Mesenchymal stem cell (in vitro differentiated cells and primary cell): ENCODE measurements around the gene HOXB7.

Source experiments
- DNase-seq: peaks from one replicate; pipeline ENCODE4 v3.0.0-alpha.2; 2013
- H2AFZ ChIP-seq: one replicate; pipeline ENCODE4 v1.6.1; 2013; ENCODE audit warnings: low read depth, mild to moderate bottlenecking, control low read depth, inconsistent platforms, low read length, moderate library complexity
- H2AK5ac ChIP-seq: 2 replicates; pipeline ENCODE4 v1.6.1; 2013; ENCODE audit warnings: low read length, moderate library complexity, mild to moderate bottlenecking, inconsistent platforms; ENCODE audit not compliant: severe bottlenecking
- H2BK120ac ChIP-seq: one replicate; pipeline ENCODE4 v1.6.1; 2013; ENCODE audit warnings: low read depth, mild to moderate bottlenecking, inconsistent platforms, low read length, moderate library complexity
- H2BK12ac ChIP-seq, 2 experiments: one replicate each; pipeline ENCODE4 v1.6.1; 2013; ENCODE audit warnings: inconsistent platforms in 2 of 2, low read length in 2 of 2, mild to moderate bottlenecking in 2 of 2, moderate library complexity in 2 of 2, control low read depth in 1 of 2
- H2BK15ac ChIP-seq: one replicate; pipeline ENCODE4 v1.6.1; 2013; ENCODE audit warnings: mild to moderate bottlenecking, low read depth, inconsistent platforms; ENCODE audit not compliant: poor library complexity, severe bottlenecking
- H2BK5ac ChIP-seq: 2 replicates; pipeline ENCODE4 v1.6.1; 2013; ENCODE audit warnings: low read depth, mild to moderate bottlenecking, low read length, control low read depth, inconsistent platforms; ENCODE audit not compliant: poor library complexity, severe bottlenecking
- H3K14ac ChIP-seq, 2 experiments: one replicate each; pipeline ENCODE4 v1.6.1; 2013; ENCODE audit warnings: inconsistent platforms in 2 of 2, low read length in 2 of 2, control low read depth in 1 of 2, mild to moderate bottlenecking in 1 of 2, moderate library complexity in 1 of 2
- H3K18ac ChIP-seq, 2 experiments: one replicate each; pipeline ENCODE4 v1.6.1; 2013; ENCODE audit warnings: inconsistent platforms in 2 of 2, low read length in 2 of 2, control low read depth in 1 of 2, low read depth in 1 of 2, mild to moderate bottlenecking in 1 of 2
- H3K23ac ChIP-seq, 2 experiments: one replicate each; pipeline ENCODE4 v1.6.1; 2013; ENCODE audit warnings: inconsistent platforms in 2 of 2, low read length in 2 of 2, mild to moderate bottlenecking in 2 of 2, moderate library complexity in 2 of 2, control low read depth in 1 of 2
- H3K27ac ChIP-seq: 2 replicates; pipeline ENCODE4 v1.5.1; 2013; ENCODE audit warnings: mild to moderate bottlenecking, moderate library complexity, low read length, control low read depth, inconsistent platforms; ENCODE audit not compliant: poor library complexity, severe bottlenecking
- H3K27me3 ChIP-seq, 2 experiments: 2 replicates each; pipeline versions ENCODE4 v1.6.1 to v1.7.0; 2013; ENCODE audit warnings: low read length in 2 of 2, mild to moderate bottlenecking in 2 of 2, moderate library complexity in 2 of 2, control low read depth in 1 of 2, inconsistent platforms in 1 of 2; ENCODE audit not compliant: control insufficient read depth in 1 of 2, insufficient read depth in 1 of 2
- H3K36me3 ChIP-seq, 2 experiments: 2 replicates each; pipeline versions ENCODE4 v1.6.1 to v1.7.0; 2013; ENCODE audit warnings: low read length in 2 of 2, control low read depth in 1 of 2, inconsistent platforms in 1 of 2, low read depth in 1 of 2, mild to moderate bottlenecking in 1 of 2; ENCODE audit not compliant: insufficient read depth in 2 of 2, control insufficient read depth in 1 of 2
- H3K4ac ChIP-seq, 2 experiments: one replicate each; pipeline ENCODE4 v1.6.1; 2013; ENCODE audit warnings: inconsistent platforms in 2 of 2, low read length in 2 of 2, mild to moderate bottlenecking in 2 of 2, moderate library complexity in 2 of 2, control low read depth in 1 of 2, low read depth in 1 of 2
- H3K4me1 ChIP-seq: 2 replicates; pipeline ENCODE4 v1.6.1; 2013; ENCODE audit warnings: low read depth, low read length, control low read depth; ENCODE audit not compliant: control insufficient read depth, insufficient read depth
- H3K4me2 ChIP-seq: 2 replicates; pipeline ENCODE4 v1.6.1; 2013; ENCODE audit warnings: low read length, mild to moderate bottlenecking, inconsistent platforms; ENCODE audit not compliant: poor library complexity, severe bottlenecking
- H3K4me3 ChIP-seq, 2 experiments: 2 replicates each; pipeline versions ENCODE4 v1.5.1 to v1.7.0; 2013; ENCODE audit warnings: low read length in 2 of 2, mild to moderate bottlenecking in 2 of 2, control low read depth in 1 of 2, low read depth in 1 of 2; ENCODE audit not compliant: insufficient read depth in 1 of 2
- H3K79me1 ChIP-seq: replicated peaks from 2 replicates; pipeline ENCODE4 v1.6.1; 2013; ENCODE audit warnings: mild to moderate bottlenecking, control low read depth, low read length, inconsistent platforms; ENCODE audit not compliant: poor library complexity, severe bottlenecking
- H3K9ac ChIP-seq: 2 replicates; pipeline ENCODE4 v1.7.0; 2013; ENCODE audit warnings: mild to moderate bottlenecking, low read length, moderate library complexity
- H3K9me3 ChIP-seq: 2 replicates; pipeline ENCODE4 v1.7.0; 2013; ENCODE audit warnings: mild to moderate bottlenecking, low read length; ENCODE audit not compliant: control insufficient read depth
- H4K8ac ChIP-seq: one replicate; pipeline ENCODE4 v1.6.1; 2013; ENCODE audit warnings: inconsistent platforms, mild to moderate bottlenecking, low read length, moderate library complexity
- H4K91ac ChIP-seq: one replicate; pipeline ENCODE4 v1.6.1; 2013; ENCODE audit warnings: mild to moderate bottlenecking, low read length, inconsistent platforms
- WGBS: methylation state at CpG from one replicate; pipeline ENCODE4 v1.1.7; 2013; ENCODE audit warnings: mixed read lengths; 5-methylcytosine and 5-hydroxymethylcytosine counted together

HOXB7 gene

DNA sequence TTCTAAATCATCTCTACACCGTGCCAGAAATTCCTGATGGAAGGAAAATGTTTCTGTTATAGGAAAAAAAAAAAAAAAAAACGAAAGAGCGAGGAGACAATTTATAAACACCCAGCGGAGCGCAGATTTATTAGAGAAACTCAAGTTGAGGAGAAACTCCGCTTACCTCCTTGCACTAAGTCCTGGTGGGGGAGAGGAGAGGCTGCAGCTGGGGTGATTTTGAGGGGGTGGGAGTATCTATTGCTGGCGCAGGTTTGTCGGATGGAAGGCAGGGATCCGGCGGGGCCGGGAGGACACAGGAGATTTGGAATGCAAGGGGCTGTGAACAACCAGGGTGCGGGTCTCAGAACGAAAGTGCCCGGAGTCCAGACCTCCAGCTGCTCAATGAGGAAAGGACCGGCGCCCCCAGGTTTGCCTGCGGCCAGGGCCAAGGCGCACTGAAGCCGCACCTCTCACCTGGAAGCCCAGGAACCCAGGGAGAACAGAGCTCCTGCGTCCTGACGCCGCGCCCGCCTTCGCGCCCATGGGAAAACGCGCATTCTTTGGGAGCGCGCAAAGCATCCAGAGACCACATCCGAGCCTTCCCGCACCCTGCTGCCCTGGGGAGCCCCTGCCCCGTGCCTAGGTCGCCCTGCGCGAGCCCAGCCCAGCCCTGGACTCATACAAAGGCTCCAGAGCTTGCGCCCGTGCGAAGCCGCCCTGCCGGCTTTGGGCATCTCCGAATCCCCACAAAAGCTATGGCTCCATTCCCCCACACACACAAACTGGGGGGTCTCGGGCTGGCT, 6.8 kb upstream of the HOXB7 start:
- H2BK15ac ChIP-seq: peak overlapping the region; percentile 99
- peak overlapping the region; percentile 46 to 70 for H3K23ac ChIP-seq
- 1% methylated on average over 43 of the region's 43 CpGs for WGBS
- H3K9ac ChIP-seq: peak overlapping the region; percentile 36
- H3K14ac ChIP-seq: peak overlapping the region in 1 of 2 experiments; percentile 98
- H4K91ac ChIP-seq: peak overlapping the region; percentile 95
- no peaks in the 10 kb centered on the region for H3K36me3 ChIP-seq
- H2AFZ ChIP-seq: no peak overlapping the region
- no peak overlapping the region for H2AK5ac ChIP-seq
- H2BK5ac ChIP-seq: no peak overlapping the region
- peaks cover 77 to 78% of the 10 kb centered on the region in 2 experiments for H3K27me3 ChIP-seq
- no peaks in the 10 kb centered on the region for H3K79me1 ChIP-seq
- H3K4me2 ChIP-seq: peak overlapping the region; percentile 19
- H3K4me1 ChIP-seq: peaks cover 19% of the 10 kb centered on the region
- peak overlapping the region; percentile 11 for H2BK120ac ChIP-seq
- H2BK12ac ChIP-seq: peak overlapping the region; percentile 87 to 99
- DNase-seq: peak; percentile 67
- H3K9me3 ChIP-seq: no peaks in the 10 kb centered on the region
- H4K8ac ChIP-seq: peak overlapping the region; percentile 61
- peak overlapping the region; percentile 92 to 97 for H3K4ac ChIP-seq
- H3K4me3 ChIP-seq: peak overlapping the region in 1 of 2 experiments; percentile 67
- no peak overlapping the region for H3K27ac ChIP-seq
- H3K18ac ChIP-seq: peak overlapping the region; percentile 87 to 99

DNA sequence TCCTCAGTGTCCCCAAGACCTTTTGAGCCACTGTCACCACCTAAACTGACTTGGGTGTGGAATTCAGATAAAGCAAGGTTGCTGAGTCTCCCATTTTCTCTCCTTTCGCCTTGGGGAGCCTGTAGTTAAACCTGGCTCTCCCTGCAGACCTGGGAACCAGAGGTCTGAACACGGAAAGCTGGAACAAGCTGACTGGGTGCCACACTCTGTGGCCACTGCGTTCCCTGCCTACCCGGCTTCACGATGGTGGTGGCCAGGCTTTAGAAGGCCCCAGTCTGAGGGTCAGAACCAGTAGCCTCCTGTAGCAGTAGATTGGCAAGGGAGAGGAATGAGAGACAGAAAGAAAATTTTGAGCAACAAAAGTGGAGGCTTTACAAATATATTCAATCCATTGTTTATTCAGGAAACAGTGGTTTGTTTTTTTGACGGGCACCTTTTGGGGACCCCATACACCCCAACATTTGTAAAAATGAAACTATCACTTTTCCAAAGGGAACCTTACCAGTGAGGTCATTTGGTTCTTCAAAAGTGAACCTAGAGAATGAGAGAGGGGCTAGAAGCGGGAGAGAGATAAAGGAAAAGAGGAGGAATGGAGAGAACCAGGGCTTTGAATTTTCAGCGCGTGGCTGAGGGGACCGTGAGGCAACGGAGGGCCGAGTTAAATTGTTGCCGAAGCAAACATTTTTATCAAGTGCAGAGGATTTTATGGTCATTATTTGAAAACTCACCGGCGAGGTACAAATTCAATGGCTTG, 6.1 kb upstream of the HOXB7 start:
- WGBS: 8% methylated on average over 12 of the region's 15 CpGs
- H3K4me3 ChIP-seq: peak overlapping the region in 1 of 2 experiments; percentile 28
- peak overlapping the region; percentile 95 for H4K91ac ChIP-seq
- H3K79me1 ChIP-seq: no peaks in the 10 kb centered on the region
- H3K18ac ChIP-seq: peak overlapping the region; percentile 62 to 98
- no peak overlapping the region for H3K4me2 ChIP-seq
- H4K8ac ChIP-seq: peak overlapping the region; percentile 83
- peak overlapping the region; percentile 69 to 79 for H3K4ac ChIP-seq
- H3K36me3 ChIP-seq: no peaks in the 10 kb centered on the region
- peaks cover 22% of the 10 kb centered on the region for H3K4me1 ChIP-seq
- DNase-seq: peak; percentile 64
- peaks cover 69 to 70% of the 10 kb centered on the region in 2 experiments for H3K27me3 ChIP-seq
- no peak overlapping the region for H2BK5ac ChIP-seq
- no peak overlapping the region for H2AFZ ChIP-seq
- peak overlapping the region; percentile 60 for H2BK15ac ChIP-seq
- peak overlapping the region in 1 of 2 experiments; percentile 19 for H3K23ac ChIP-seq
- peak overlapping the region; percentile 84 to 97 for H2BK12ac ChIP-seq
- H2AK5ac ChIP-seq: no peak overlapping the region
- peak overlapping the region in 1 of 2 experiments; percentile 89 for H3K14ac ChIP-seq
- peak overlapping the region; percentile 36 for H3K9ac ChIP-seq
- no peaks in the 10 kb centered on the region for H3K9me3 ChIP-seq
- H2BK120ac ChIP-seq: peak overlapping the region; percentile 76
- H3K27ac ChIP-seq: no peak overlapping the region

DNA sequence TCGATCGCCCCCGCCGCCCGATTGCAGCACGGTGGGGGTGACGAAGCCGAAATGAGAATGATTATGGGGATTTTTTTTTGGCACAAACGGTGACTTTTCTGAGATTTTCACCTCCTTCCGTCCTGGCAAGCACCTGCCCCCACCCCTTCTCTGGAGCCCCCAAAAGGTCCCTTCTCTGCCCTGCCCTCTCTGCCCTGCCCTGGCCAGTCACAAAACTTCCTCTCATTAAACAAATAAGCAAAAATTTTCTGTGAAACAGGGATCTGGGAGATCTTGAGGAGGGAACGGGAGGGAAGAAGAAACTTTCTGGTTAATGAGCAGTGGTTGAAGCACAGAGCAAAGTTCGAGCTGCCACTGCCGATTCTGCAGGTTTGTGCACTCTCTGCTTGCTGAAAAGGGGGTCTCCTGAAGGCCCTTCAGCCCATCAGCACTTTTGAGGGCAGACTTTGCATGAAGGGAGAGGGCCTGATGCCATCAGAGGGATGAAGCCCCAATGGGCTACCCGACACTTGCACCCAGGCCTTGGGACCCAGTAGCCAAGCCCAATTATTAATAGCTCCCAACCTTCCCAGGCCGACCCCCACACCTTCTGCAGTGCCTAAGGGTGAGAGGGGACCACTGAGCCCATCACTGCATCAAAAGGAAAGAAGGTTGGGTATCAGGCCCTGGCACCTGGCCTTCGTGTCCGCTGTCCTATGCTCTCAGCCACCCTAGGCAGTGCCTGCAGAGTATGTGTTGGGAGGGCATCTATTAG, 5.3 kb upstream of the HOXB7 start:
- Histone ChIP-seq H3K9me3 (no peaks in the 10 kb centered on the region), H3K9ac (no peak overlapping the region), H3K23ac (peak overlapping the region in 1 of 2 experiments; percentile 95), H3K4ac (peak overlapping the region; percentile 69 to 72), H2BK12ac (peak overlapping the region; percentile 84 to 97), H3K18ac (peak overlapping the region; percentile 62 to 98), H3K4me3 (no peak overlapping the region), H3K4me2 (no peak overlapping the region), H3K14ac (peak overlapping the region in 1 of 2 experiments; percentile 89), H2AK5ac (no peak overlapping the region), H3K4me1 (peaks cover 24% of the 10 kb centered on the region), H3K27ac (no peak overlapping the region), H2BK5ac (no peak overlapping the region), H3K27me3 (peaks cover 61 to 62% of the 10 kb centered on the region in 2 experiments), H2BK15ac (peak overlapping the region; percentile 83), H3K36me3 (no peaks in the 10 kb centered on the region), H2AFZ (no peak overlapping the region), H4K91ac (peak overlapping the region; percentile 95), H2BK120ac (peak overlapping the region; percentile 76), H4K8ac (peak overlapping the region; percentile 83), H3K79me1 (no peaks in the 10 kb centered on the region)
- DNase-seq: peak; percentile 62
- WGBS: 26% methylated on average over 9 of the region's 17 CpGs
